Measurements from ENCODE around the gene SETD6. TPM values are rescaled to one million over a fixed set of nuclear protein-coding genes. Genes with fewer than 3 reads are reported as not detected.
A peak's percentile ranks its signal among the peaks of the same experiment; 100 is the strongest.

SETD6 gene
- total RNA-seq, result 10 to 100 TPM; 30.8 to 40.2 (median 38.4) TPM

GRCh38 chr16:58515125-58515870 lies at the start of gene SETD6:
Gene SETD6, plus strand, starts transcription at chr16:58515517. Its CDS starts 21 bp downstream, at chr16:58515538.
- peak; percentile 87 to 90 for ATAC-seq
- in situ Hi-C loops (cut with MboI; ENCODE audit: low sequenced_read_pairs in 4 of 4), result loop anchor here in 3 of 4 donors (10.0 to 25.0 kb wide), 3 partner anchors 110 to 222 kb away; partner anchors contain the start of genes CNOT1 (in 1 of the 3) and GOT2 (in 1 of the 3)
- Histone ChIP-seq H3K4me3 (peak within 1 kb of the TSS; percentile 84 to 98 (median 90)), H3K4me1 (peaks cover 11 to 21% of the 10 kb centered on the region in 2 donors), H3K27ac (peak within 1 kb of the TSS; percentile 91 to 98 (median 94)), H3K27me3 (no peaks in the 10 kb centered on the region), H3K36me3 (peaks cover 0 to 31% of the 10 kb centered on the region in 2 donors), H3K9me3 (no peaks in the 10 kb centered on the region)
- TF ChIP-seq CTCF (IDR thresholded peaks at IDR 0.05 in 4 of 5, conservative IDR thresholded peaks at IDR 0.05 in 1 of 5) (peak in 4 of 5 experiments; percentile 22 to 40 (median 30)), POLR2A (IDR thresholded peaks at IDR 0.05) (peak; percentile 64 to 85)
- intact Hi-C loops (cut with DNase I; ENCODE audit: low total_unique reads), result loop anchor here (1.0 kb wide), 1 partner anchor 115 kb away; no protein-coding TSS in a partner anchor
- peak; percentile 93 to 94 for DNase-seq

- Histone ChIP-seq H3K9me3 (no peaks in the 10 kb centered on the region), H3K4me1 (peaks cover 0 to 7% of the 10 kb centered on the region in 2 donors), H3K36me3 (no peaks in the 10 kb centered on the region), H3K27me3 (peaks cover 36 to 52% (median 40%) of the 10 kb centered on the region in 3 donors), H3K4me3 (no peak overlapping the region), H3K27ac (no peak overlapping the region)
- in situ Hi-C loops (cut with MboI; ENCODE audit: low sequenced_read_pairs in 4 of 4) (no loop called here), intact Hi-C loops (cut with DNase I; ENCODE audit: low total_unique reads) (no loop called here)
- ATAC-seq, result no peak
- TF ChIP-seq POLR2A (IDR thresholded peaks at IDR 0.05), result no peak
- TF ChIP-seq CTCF (IDR thresholded peaks at IDR 0.05 in 4 of 5, conservative IDR thresholded peaks at IDR 0.05 in 1 of 5), result no peak
- DNase-seq, result no peak
Observed at GRCh38 chr16:58465817-58466216, 49.5 kb upstream of the SETD6 start.

GRCh38 chr16:58466396-58466795 lies 48.9 kb upstream of the SETD6 start:
- peaks cover 36 to 52% (median 40%) of the 10 kb centered on the region in 3 donors for H3K27me3 ChIP-seq
- H3K27ac ChIP-seq, result no peak overlapping the region
- no peaks in the 10 kb centered on the region for H3K36me3 ChIP-seq
- no peaks in the 10 kb centered on the region for H3K9me3 ChIP-seq
- DNase-seq (no peak), ATAC-seq (no peak)
- intact Hi-C loops (cut with DNase I; ENCODE audit: low total_unique reads) (no loop called here), in situ Hi-C loops (cut with MboI; ENCODE audit: low sequenced_read_pairs in 4 of 4) (no loop called here)
- TF ChIP-seq CTCF (IDR thresholded peaks at IDR 0.05 in 4 of 5, conservative IDR thresholded peaks at IDR 0.05 in 1 of 5) (no peak), POLR2A (IDR thresholded peaks at IDR 0.05) (no peak)
- no peak overlapping the region for H3K4me3 ChIP-seq
- peaks cover 0 to 7% of the 10 kb centered on the region in 2 donors for H3K4me1 ChIP-seq

GRCh38 chr16:58467905-58468304 lies 47.4 kb upstream of the SETD6 start:
- Histone ChIP-seq H3K4me3 (no peak overlapping the region), H3K27me3 (peaks cover 30 to 50% (median 37%) of the 10 kb centered on the region in 3 donors), H3K36me3 (no peaks in the 10 kb centered on the region), H3K9me3 (no peaks in the 10 kb centered on the region), H3K4me1 (peaks cover 0 to 7% of the 10 kb centered on the region in 2 donors), H3K27ac (no peak overlapping the region)
- no peak for DNase-seq
- intact Hi-C loops (cut with DNase I; ENCODE audit: low total_unique reads), result no loop called here
- no peak for ATAC-seq
- in situ Hi-C loops (cut with MboI; ENCODE audit: low sequenced_read_pairs in 4 of 4), result no loop called here
- TF ChIP-seq POLR2A (IDR thresholded peaks at IDR 0.05) (no peak), CTCF (IDR thresholded peaks at IDR 0.05 in 4 of 5, conservative IDR thresholded peaks at IDR 0.05 in 1 of 5) (no peak)

All from gastrocnemius medialis (tissue), 4 donors.